D721Med (cell line): ENCODE measurements around the gene ZNF816.

Experiments
- DNase-seq: peaks from one replicate; pipeline ENCODE4 v3.0.0; 2011; ENCODE audit warnings: low spot score; ENCODE audit not compliant: insufficient read length
- FAIRE-seq: peaks from 2 replicates; lab custom pipeline; 2011; peaks lifted over from hg19 to GRCh38; lab: Jason Lieb, UNC
- CTCF ChIP-seq: IDR thresholded peaks from 2 replicates; pipeline ENCODE4 v1.5.1; 2012; ENCODE audit warnings: mild to moderate bottlenecking, control low read depth; ENCODE audit not compliant: insufficient read depth; ENCODE audit errors: missing control alignments

The ZNF816 gene

GRCh38 chr19:53002479-53002878 lies 39.8 kb upstream of the ZNF816 start:
- DNase-seq: no peak
- TF ChIP-seq CTCF: no peak
- no peak for FAIRE-seq

GRCh38 chr19:52997975-52998374 lies 35.3 kb upstream of the ZNF816 start:
- no peak for TF ChIP-seq CTCF
- FAIRE-seq (no peak), DNase-seq (no peak)

GRCh38 chr19:52995711-52996110 lies 33.0 kb upstream of the ZNF816 start:
- DNase-seq (no peak), FAIRE-seq (no peak)
- TF ChIP-seq CTCF: no peak

- FAIRE-seq: no peak
Measured at GRCh38 chr19:52993342-52994178, 30.9 kb upstream of the ZNF816 start.

GRCh38 chr19:52992109-52993004 lies 29.7 kb upstream of the ZNF816 start:
- DNase-seq (no peak), FAIRE-seq (no peak)
- no peak for TF ChIP-seq CTCF

More at GRCh38 chr19:52993342-52994178, 30.9 kb upstream of the ZNF816 start:
- DNase-seq: peak; percentile 42
- TF ChIP-seq CTCF: peak; percentile 34

GRCh38 chr19:52991484-52991883 lies 28.8 kb upstream of the ZNF816 start:
- no peak for TF ChIP-seq CTCF
- DNase-seq: no peak
- no peak for FAIRE-seq
